Measurements from ENCODE around the gene OCIAD2. TPM values are rescaled to one million over a fixed set of nuclear protein-coding genes. Genes with fewer than 3 reads are reported as not detected.
"Not testable (repeated sequence)": the region's sequence is repeated elsewhere in the genome, so short reads cannot be mapped to it uniquely, and the experiment has no call there.

The OCIAD2 gene
- total RNA-seq, 1 donor from 2014 or later, result 37.9 TPM

DNA sequence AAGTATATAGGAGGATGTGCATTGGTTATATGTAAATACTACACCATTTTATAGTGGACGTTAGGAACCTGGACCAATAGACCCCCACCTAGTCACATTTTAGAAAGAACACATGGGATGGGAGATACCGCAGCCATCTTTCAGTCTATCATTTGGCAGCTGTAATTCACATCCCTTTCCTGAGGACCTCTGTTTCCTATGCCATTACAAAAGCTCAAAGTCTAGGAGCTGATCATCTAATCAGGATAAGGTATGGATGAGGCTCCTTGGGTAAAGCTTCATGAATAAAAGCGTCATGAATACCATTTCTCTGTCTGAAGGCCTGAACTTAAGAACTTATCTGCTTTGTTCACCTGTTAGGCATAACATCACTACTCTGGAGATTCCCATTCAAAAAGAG, 44.5 kb downstream of the OCIAD2 start:
- DNase-seq (ENCODE audit: low spot score in 2 of 2), result no peak
- FAIRE-seq, result no peak

DNA sequence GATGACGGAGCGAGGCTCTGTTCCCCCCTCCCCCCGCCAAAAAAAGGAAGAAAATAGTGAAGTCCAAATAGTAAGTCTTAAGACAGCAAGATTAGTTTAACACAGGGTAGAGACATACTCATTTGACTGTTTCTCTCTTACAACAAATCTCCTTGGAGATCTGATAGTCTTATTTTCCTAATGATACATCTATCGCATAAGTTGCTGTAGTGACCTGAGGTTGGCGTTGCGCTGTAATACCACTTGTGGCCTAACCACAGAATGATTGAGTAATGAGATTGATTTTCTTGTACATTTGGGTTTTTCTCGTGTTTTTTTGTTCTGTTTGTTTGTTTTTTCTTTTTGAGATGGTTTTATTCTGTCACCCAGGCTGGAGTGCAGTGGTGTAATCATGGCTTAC, 48.4 kb downstream of the OCIAD2 start:
- DNase-seq (ENCODE audit: low spot score in 2 of 2) (no peak), FAIRE-seq (no peak)

DNA sequence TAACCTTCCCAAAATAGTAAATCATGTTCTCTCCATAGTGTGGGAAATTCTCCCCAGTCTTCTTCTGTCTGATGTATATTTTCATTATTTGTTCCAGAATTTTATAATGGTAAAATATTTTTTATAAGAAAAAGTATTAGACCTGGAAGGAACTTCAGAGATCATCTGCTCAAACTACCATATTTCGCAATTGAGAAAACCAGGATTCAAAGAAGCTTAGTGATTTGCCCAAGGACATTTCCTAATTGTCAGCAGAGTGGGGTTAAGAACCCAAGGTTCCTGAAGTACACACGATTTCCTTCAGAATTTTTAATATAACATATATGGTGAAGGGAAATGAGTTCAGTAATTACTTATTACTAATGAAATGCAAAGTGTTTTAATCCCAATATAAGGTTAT, 51.6 kb downstream of the OCIAD2 start:
- DNase-seq (ENCODE audit: low spot score in 2 of 2) (no peak), FAIRE-seq (no peak)

DNA sequence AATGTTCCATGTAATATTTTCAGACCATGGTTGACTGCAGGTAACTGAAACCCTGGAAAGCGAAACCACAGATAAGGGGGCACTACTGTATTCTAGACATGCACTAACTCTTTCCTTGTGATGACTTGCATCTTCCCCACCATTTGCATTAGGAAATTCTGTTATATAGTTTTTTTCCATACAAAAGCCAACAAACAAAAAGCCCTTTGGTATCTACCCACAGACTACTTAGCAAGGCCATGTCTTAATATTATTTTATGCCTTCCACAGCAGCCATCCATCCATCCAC, 52.2 kb downstream of the OCIAD2 start:
- FAIRE-seq, result no peak
- no peak for DNase-seq (ENCODE audit: low spot score in 2 of 2)

DNA sequence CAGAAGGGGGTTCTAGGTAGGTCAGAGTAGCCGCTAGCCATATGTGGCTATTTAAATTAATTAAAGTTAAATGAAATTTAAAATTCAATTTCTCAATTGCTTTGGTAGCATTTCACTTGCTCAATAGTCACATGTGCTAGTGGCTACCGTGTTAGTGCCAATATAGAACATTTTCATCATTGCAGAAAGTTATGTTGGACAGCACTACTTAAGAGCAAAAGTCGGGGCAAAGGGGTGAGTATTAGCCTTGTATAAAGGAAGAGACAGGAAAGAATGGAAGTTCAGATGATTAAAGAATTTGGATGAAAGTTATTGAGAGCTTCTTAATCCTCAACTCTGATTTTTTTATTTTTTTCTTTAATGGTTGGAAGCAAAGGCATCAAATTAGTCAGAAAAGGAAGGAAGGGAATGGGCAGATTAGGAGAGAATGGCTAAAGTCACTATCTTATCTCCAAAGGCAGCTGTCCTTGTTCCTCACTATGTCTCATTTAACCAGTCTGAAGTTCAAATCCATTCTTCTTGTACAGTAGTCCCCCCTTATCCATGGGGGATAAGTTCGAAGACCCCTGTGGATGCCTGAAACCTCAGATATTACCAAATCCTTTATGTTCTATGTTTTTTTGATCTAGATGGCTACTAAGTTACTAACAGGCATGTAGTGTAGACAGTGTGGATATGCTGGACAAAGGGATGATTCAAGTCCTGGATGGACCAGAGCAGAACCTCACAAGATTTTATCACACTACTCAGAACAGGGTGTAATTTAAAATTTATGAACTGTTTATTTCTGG, 52.8 kb downstream of the OCIAD2 start:
- no peak for DNase-seq (ENCODE audit: low spot score in 2 of 2)
- no peak for FAIRE-seq

GRCh38 chr4:48851651-48852050, 54.9 kb downstream of the OCIAD2 start:
- DNase-seq (ENCODE audit: low spot score in 2 of 2) (no peak), FAIRE-seq (no peak)

DNA sequence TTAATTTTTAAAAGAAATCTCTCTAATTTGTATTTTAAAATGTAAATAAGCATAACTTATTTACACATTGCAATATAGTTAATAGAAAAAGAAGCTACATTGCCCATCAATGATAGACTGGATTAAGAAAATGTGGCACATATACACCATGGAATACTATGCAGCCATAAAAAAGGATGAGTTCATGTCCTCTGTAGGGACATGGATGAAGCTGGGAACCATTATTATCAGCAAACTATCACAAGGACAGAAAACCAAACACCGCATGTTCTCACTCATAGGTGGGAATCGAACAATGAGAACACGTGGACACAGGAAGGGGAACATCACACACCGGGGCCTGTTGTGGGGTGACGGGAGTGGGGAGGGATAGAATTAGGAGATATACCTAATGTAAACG, 57.8 kb downstream of the OCIAD2 start:
- not testable (repeated sequence) for DNase-seq (ENCODE audit: low spot score in 2 of 2); FAIRE-seq

DNA sequence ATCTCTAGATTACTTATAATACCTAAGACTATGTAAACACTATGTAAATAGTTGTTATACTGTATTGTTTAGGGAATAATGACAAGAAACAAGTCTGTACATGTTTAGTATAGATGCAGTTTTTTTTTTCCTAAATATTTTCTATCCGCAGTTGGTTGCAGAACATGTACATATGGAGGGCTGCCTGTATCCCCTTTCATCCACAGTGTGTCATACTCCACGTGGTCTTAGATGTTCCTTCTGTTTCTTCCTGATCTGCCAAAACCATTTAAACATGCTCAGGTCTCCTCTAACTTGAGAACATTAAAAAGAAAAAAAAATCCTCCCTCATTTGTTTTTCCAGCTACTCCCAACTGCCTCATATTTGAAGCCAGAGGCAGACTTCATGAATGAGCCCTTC, 61.7 kb downstream of the OCIAD2 start:
- no peak for FAIRE-seq
- no peak for DNase-seq (ENCODE audit: low spot score in 2 of 2)

DNA sequence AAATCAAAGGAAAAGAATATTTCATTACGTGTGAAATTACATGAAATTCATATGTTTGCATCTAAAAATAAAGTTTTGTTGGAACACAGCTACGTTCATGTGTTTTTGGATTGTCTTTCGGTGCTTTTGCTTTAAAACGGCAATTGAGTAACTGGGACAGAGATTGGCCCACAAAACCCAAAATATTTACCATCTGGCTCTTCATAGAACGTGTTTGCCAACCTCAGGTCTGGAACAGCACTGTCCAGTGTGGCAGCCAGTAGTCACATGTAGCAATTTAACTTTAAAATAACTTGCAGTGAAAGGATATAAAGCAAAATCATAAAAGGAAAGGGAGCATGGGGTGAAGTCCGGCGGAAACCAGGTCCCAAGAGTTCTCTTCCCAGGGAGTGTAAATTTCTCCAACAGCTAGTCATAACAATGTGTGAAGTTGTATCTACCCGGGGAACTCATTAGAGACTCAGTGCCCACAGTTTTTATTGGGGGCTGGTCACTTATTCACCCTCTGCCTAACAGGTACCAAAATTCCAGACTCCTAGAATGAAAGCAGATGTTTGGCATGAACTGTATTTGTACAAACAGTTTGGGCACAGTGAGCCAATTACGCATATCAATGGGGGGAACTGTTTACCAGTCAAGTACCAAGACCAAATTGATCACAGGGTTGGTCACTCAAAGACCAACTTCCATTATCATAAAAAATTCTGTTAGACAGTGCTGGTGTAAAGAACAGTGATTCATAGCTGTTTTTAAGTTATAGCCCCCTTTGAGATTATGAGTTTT, 65.3 kb downstream of the OCIAD2 start:
- DNase-seq (ENCODE audit: low spot score in 2 of 2), result no peak
- FAIRE-seq, result no peak

DNA sequence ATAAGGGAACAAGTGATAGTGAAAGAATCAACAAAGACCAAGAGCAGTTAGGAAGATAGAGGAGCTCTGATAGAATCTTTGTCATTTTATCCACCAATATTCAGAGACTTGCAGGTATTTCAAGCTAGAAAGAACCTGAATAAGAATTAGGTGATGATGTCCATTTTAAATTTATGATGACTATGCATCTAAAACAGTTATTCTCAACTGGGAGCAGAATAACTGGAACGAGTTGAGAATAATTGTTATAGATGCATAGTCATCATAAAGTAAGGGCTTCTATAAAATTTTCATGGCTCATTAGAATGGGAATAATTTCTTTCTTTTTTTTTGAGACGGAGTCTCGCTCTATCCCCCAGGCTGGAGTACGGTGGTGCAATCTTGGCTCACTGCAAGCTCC, 69.9 kb downstream of the OCIAD2 start:
- no peak for FAIRE-seq
- no peak for DNase-seq (ENCODE audit: low spot score in 2 of 2)

Small RNA genes lying within 50 kb of the gene (small RNA-seq; reads per million reads assigned to genes)
- gene AC020593.1 (not detected), gene RNU6-158P (not detected)

Other genes with a start within 250 kb of the OCIAD2 start
- 60.7 TPM for gene FRYL, start 126.5 kb downstream of the OCIAD2 start, total RNA-seq
- 179 TPM for gene OCIAD1, start 75.7 kb downstream of the OCIAD2 start, total RNA-seq
- not detected for gene CWH43, start 79.5 kb upstream of the OCIAD2 start, total RNA-seq

Data from frontal cortex (tissue), 4 donors.